ENCODE data around the gene MOSMO. TPM values are rescaled to one million over a fixed set of nuclear protein-coding genes. Genes with fewer than 3 reads are reported as not detected.

The MOSMO gene
- total and polyA plus RNA-seq, 2 of the 13 experiments (the other 11 are each of a cell fraction or from before 2014, with no cell fraction given), result 26.7 to 32.6 TPM

DNA sequence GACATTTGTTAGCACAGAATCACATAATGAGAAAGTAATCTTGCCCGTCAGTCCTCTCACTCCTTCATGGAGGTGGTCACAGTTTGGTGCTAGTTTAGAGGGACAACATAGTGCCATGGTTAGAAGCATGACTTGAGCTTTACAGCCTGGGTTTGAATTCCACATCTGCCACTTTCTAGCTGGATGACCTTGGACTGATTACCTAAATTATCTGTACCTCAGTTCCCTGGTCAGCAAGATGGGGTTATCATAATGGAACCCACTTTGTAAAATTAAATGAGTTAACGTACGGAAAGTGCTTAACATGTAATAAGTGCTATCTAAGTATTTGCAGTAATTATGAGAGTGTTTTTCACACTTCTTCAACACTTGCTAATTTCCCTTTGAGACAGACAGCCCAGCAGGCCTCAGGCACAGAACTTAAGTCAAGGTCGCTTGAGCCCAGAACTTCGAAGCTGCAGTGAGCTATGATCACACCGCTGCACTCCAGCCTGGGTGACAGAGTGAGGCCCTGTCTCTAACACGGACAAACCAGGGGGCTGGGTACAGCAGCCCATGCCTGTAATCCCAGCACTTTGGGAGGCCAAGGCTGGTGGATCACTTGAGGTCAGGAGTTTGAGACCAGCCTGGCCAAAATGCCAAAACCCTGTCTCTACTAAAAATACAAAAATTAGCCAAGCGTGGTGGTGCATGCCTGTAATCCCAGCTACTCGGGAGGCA, 91.5 kb downstream of the MOSMO start (continued):
- TF ChIP-seq, protein P1, sequence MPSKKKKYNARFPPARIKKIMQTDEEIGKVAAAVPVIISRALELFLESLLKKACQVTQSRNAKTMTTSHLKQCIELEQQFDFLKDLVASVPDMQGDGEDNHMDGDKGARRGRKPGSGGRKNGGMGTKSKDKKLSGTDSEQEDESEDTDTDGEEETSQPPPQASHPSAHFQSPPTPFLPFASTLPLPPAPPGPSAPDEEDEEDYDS (CRISPR knock-in tag; IDR thresholded peaks at IDR 0.05), result no peak
- no peak for TF ChIP-seq ZMAT3 (CRISPR knock-in tag; conservative IDR thresholded peaks at IDR 0.05)
- TF ChIP-seq, protein P2, sequence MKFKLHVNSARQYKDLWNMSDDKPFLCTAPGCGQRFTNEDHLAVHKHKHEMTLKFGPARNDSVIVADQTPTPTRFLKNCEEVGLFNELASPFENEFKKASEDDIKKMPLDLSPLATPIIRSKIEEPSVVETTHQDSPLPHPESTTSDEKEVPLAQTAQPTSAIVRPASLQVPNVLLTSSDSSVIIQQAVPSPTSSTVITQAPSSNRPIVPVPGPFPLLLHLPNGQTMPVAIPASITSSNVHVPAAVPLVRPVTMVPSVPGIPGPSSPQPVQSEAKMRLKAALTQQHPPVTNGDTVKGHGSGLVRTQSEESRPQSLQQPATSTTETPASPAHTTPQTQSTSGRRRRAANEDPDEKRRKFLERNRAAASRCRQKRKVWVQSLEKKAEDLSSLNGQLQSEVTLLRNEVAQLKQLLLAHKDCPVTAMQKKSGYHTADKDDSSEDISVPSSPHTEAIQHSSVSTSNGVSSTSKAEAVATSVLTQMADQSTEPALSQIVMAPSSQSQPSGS (CRISPR knock-in tag; IDR thresholded peaks at IDR 0.05), result 0 out of 2 replicates have a peak, but pooled peaks have one; percentile 13
- no peak for TF ChIP-seq MATR3 (CRISPR knock-in tag; IDR thresholded peaks at IDR 0.05)
- no peak for TF ChIP-seq SMARCE1 (IDR thresholded peaks at IDR 0.05; ENCODE audit: borderline replicate concordance)
- TF ChIP-seq ETV5 (CRISPR knock-in tag; IDR thresholded peaks at IDR 0.05; ENCODE audit: borderline replicate concordance), result no peak
- TF ChIP-seq, protein P3, sequence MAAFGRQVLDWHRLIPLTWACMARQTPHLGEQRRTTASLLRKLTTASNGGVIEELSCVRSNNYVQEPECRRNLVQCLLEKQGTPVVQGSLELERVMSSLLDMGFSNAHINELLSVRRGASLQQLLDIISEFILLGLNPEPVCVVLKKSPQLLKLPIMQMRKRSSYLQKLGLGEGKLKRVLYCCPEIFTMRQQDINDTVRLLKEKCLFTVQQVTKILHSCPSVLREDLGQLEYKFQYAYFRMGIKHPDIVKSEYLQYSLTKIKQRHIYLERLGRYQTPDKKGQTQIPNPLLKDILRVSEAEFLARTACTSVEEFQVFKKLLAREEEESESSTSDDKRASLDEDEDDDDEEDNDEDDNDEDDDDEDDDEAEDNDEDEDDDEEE (CRISPR knock-in tag; IDR thresholded peaks at IDR 0.05), result no peak
- TF ChIP-seq, protein P4, sequence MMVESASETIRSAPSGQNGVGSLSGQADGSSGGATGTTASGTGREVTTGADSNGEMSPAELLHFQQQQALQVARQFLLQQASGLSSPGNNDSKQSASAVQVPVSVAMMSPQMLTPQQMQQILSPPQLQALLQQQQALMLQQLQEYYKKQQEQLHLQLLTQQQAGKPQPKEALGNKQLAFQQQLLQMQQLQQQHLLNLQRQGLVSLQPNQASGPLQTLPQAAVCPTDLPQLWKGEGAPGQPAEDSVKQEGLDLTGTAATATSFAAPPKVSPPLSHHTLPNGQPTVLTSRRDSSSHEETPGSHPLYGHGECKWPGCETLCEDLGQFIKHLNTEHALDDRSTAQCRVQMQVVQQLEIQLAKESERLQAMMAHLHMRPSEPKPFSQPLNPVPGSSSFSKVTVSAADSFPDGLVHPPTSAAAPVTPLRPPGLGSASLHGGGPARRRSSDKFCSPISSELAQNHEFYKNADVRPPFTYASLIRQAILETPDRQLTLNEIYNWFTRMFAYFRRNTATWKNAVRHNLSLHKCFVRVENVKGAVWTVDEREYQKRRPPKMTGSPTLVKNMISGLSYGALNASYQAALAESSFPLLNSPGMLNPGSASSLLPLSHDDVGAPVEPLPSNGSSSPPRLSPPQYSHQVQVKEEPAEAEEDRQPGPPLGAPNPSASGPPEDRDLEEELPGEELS (CRISPR knock-in tag; IDR thresholded peaks at IDR 0.05), result no peak
- no peak for TF ChIP-seq RFXANK (CRISPR knock-in tag; IDR thresholded peaks at IDR 0.05)
- no peak for TF ChIP-seq STAG1 (CRISPR knock-in tag; IDR thresholded peaks at IDR 0.05)
- no peak; the same call in 1 of the 2 replicates for TF ChIP-seq SMARCC2 (IDR thresholded peaks at IDR 0.05)
- no peak for TF ChIP-seq ATRX (CRISPR knock-in tag; IDR thresholded peaks at IDR 0.05; ENCODE audit: borderline replicate concordance)
- no peak for TF ChIP-seq ZNF737 (CRISPR knock-in tag; IDR thresholded peaks at IDR 0.05; ENCODE audit: borderline replicate concordance)
- TF ChIP-seq, protein P5, sequence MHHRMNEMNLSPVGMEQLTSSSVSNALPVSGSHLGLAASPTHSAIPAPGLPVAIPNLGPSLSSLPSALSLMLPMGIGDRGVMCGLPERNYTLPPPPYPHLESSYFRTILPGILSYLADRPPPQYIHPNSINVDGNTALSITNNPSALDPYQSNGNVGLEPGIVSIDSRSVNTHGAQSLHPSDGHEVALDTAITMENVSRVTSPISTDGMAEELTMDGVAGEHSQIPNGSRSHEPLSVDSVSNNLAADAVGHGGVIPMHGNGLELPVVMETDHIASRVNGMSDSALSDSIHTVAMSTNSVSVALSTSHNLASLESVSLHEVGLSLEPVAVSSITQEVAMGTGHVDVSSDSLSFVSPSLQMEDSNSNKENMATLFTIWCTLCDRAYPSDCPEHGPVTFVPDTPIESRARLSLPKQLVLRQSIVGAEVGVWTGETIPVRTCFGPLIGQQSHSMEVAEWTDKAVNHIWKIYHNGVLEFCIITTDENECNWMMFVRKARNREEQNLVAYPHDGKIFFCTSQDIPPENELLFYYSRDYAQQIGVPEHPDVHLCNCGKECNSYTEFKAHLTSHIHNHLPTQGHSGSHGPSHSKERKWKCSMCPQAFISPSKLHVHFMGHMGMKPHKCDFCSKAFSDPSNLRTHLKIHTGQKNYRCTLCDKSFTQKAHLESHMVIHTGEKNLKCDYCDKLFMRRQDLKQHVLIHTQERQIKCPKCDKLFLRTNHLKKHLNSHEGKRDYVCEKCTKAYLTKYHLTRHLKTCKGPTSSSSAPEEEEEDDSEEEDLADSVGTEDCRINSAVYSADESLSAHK (CRISPR knock-in tag; IDR thresholded peaks at IDR 0.05; ENCODE audit: borderline replicate concordance), result no peak
- no peak for TF ChIP-seq ZNF10 (CRISPR knock-in tag; IDR thresholded peaks at IDR 0.05; ENCODE audit: borderline replicate concordance, low read depth)
- TF ChIP-seq, protein P6, sequence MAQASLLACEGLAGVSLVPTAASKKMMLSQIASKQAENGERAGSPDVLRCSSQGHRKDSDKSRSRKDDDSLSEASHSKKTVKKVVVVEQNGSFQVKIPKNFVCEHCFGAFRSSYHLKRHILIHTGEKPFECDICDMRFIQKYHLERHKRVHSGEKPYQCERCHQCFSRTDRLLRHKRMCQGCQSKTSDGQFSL (CRISPR knock-in tag; IDR thresholded peaks at IDR 0.05), result no peak
- TF ChIP-seq, protein P7, sequence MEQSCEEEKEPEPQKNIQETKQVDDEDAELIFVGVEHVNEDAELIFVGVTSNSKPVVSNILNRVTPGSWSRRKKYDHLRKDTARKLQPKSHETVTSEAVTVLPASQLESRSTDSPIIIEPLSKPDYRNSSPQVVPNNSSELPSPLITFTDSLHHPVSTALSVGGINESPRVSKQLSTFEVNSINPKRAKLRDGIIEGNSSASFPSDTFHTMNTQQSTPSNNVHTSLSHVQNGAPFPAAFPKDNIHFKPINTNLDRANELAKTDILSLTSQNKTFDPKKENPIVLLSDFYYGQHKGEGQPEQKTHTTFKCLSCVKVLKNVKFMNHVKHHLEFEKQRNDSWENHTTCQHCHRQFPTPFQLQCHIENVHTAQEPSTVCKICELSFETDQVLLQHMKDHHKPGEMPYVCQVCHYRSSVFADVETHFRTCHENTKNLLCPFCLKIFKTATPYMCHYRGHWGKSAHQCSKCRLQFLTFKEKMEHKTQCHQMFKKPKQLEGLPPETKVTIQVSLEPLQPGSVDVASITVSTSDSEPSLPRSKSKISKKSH (CRISPR knock-in tag; IDR thresholded peaks at IDR 0.05; ENCODE audit: borderline replicate concordance), result 0 out of 2 replicates have a peak, but pooled peaks have one; percentile 36
- no peak for TF ChIP-seq ZNF543 (CRISPR knock-in tag; IDR thresholded peaks at IDR 0.05)
- TF ChIP-seq CEBPG (CRISPR knock-in tag; IDR thresholded peaks at IDR 0.05), result no peak
- no peak for TF ChIP-seq SAFB2 (CRISPR knock-in tag; IDR thresholded peaks at IDR 0.05; ENCODE audit: borderline replicate concordance, low read depth)
- TF ChIP-seq ZFP62 (CRISPR knock-in tag; IDR thresholded peaks at IDR 0.05), result no peak

Measured in HepG2 (cell line).